Tibial nerve (tissue), 4 donors: Measurements from ENCODE around the gene OR7C1. TPM values are rescaled to one million over a fixed set of nuclear protein-coding genes. Genes with fewer than 3 reads are reported as not detected.

Experiments
- DNase-seq, 2 donors: peaks; one replicate each; pipeline ENCODE4 v3.0.0-alpha.2; 2019; ENCODE audit warnings: low spot score in 2 of 2
- H3K27ac ChIP-seq, 4 donors: fragments of 200-600 bp; sonication (generic) in 3 of 4; one replicate each; pipeline ENCODE4 v1.5.1; 2017 to 2019; ENCODE audit warnings: mild to moderate bottlenecking in 1 of 4
- H3K27me3 ChIP-seq, 2 donors: fragments of 200-600 bp; sonication (generic) in 1 of 2; one replicate each; pipeline versions ENCODE4 v1.5.1 to v1.6.0; 2017 to 2019
- H3K36me3 ChIP-seq, 3 donors: fragments of 200-600 bp; sonication (generic); one replicate each; pipeline ENCODE4 v1.5.1; 2018 to 2019
- H3K4me1 ChIP-seq, 4 donors: fragments of 200-600 bp; sonication (generic) in 3 of 4; one replicate each; pipeline ENCODE4 v1.5.1; 2017 to 2019
- H3K4me3 ChIP-seq, 4 donors: fragments of 200-600 bp; sonication (generic) in 3 of 4; one replicate each; pipeline ENCODE4 v1.5.1; 2017 to 2019; ENCODE audit warnings: mild to moderate bottlenecking in 1 of 4, moderate library complexity in 1 of 4
- H3K9me3 ChIP-seq, 4 donors: fragments of 200-600 bp; sonication (generic) in 3 of 4; one replicate each; pipeline ENCODE4 v1.5.1; 2017 to 2019
- EP300 ChIP-seq, 2 donors: sonication (generic); formaldehyde crosslinking; IDR thresholded peaks; one replicate each; pipeline ENCODE4 v1.6.1; 2017; ENCODE audit warnings: antibody characterized with exemption in 2 of 2, mild to moderate bottlenecking in 1 of 2
- POLR2A ChIP-seq, 2 donors: fragments of 450-650 bp; IDR thresholded peaks; one replicate each; pipeline ENCODE4 v1.6.1; 2017; ENCODE audit warnings: antibody characterized with exemption in 2 of 2, mild to moderate bottlenecking in 2 of 2, moderate library complexity in 2 of 2
- WGBS, 2 donors: methylation state at CpG; one replicate each; pipeline ENCODE4 v1.1.5; 2018; 5-methylcytosine and 5-hydroxymethylcytosine counted together
- total RNA-seq, 4 donors: library from RNA; depleted of rRNA; stranded (reverse); fragments of >200 nt; gene quantifications; one replicate each; pipeline ENCODE4 v1.1.0, GENCODE V29; 2016
- TF ChIP-seq, protein P1 (sequence below), 5 experiments: fragments of 200-600 bp in 3 of 5; fragments of 450-650 bp in 2 of 5; sonication (generic) in 3 of 5; IDR thresholded peaks; one replicate each; pipeline ENCODE4 v1.5.1; 2016 to 2019; ENCODE audit warnings: antibody characterized with exemption in 5 of 5, mild to moderate bottlenecking in 3 of 5, moderate library complexity in 2 of 5

OR7C1 gene
- total RNA-seq, 4 donors from 2014 or later, result 0.21 to 2.4 (median 0.30) TPM; not detected in 1

- no peak overlapping the region for H3K27ac ChIP-seq
- 35 to 44% methylated on average over 2 of the region's 2 CpGs for WGBS, 2 donors
- H3K4me1 ChIP-seq, result no peaks in the 10 kb centered on the region
- no peaks in the 10 kb centered on the region for H3K36me3 ChIP-seq
- TF ChIP-seq, protein P1, sequence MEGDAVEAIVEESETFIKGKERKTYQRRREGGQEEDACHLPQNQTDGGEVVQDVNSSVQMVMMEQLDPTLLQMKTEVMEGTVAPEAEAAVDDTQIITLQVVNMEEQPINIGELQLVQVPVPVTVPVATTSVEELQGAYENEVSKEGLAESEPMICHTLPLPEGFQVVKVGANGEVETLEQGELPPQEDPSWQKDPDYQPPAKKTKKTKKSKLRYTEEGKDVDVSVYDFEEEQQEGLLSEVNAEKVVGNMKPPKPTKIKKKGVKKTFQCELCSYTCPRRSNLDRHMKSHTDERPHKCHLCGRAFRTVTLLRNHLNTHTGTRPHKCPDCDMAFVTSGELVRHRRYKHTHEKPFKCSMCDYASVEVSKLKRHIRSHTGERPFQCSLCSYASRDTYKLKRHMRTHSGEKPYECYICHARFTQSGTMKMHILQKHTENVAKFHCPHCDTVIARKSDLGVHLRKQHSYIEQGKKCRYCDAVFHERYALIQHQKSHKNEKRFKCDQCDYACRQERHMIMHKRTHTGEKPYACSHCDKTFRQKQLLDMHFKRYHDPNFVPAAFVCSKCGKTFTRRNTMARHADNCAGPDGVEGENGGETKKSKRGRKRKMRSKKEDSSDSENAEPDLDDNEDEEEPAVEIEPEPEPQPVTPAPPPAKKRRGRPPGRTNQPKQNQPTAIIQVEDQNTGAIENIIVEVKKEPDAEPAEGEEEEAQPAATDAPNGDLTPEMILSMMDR (IDR thresholded peaks at IDR 0.05), result no peak
- no peak for TF ChIP-seq POLR2A (IDR thresholded peaks at IDR 0.05)
- no peak overlapping the region for H3K4me3 ChIP-seq
- no peaks in the 10 kb centered on the region for H3K27me3 ChIP-seq
- H3K9me3 ChIP-seq, result no peaks in the 10 kb centered on the region
- DNase-seq, result no peak
Measured at GRCh38 chr19:14843169-14843568, 8.2 kb upstream of the OR7C1 start.

GRCh38 chr19:14840206-14840605 lies 5.2 kb upstream of the OR7C1 start:
- TF ChIP-seq EP300 (IDR thresholded peaks at IDR 0.05), result no peak
- TF ChIP-seq POLR2A (IDR thresholded peaks at IDR 0.05), result no peak
- TF ChIP-seq, protein P1 (IDR thresholded peaks at IDR 0.05), result no peak

DNA sequence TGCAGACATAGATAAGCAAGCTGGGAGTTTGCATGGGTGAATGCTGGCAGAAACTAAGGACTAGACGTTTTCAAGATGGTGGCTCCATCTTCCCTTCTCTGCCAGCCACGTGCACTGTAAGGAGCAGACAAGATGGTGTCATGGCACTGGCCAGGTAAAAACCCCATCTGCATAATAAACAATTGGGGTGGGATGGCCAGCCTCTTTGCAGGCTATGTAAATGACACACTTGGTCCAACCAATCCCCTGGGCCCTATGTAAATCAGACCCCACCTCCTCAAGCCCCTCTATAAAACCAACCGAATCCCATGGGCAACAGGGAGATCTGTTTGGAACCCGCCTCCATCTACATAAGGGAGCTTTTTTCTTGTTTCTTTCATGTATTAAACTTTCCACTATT lies 2.4 kb upstream of the OR7C1 start:
- Histone ChIP-seq H3K4me1 (no peaks in the 10 kb centered on the region), H3K27me3 (no peaks in the 10 kb centered on the region), H3K27ac (no peak overlapping the region), H3K36me3 (no peaks in the 10 kb centered on the region), H3K4me3 (no peak overlapping the region), H3K9me3 (no peaks in the 10 kb centered on the region)
- TF ChIP-seq POLR2A (IDR thresholded peaks at IDR 0.05) (no peak), EP300 (IDR thresholded peaks at IDR 0.05) (no peak)
- TF ChIP-seq, protein P1 (IDR thresholded peaks at IDR 0.05), result no peak
- 52 to 65% methylated on average over 4 of the region's 4 CpGs for WGBS, 2 donors
- no peak for DNase-seq

More at GRCh38 chr19:14840206-14840605, 5.2 kb upstream of the OR7C1 start:
- Histone ChIP-seq H3K27ac (no peak overlapping the region), H3K4me1 (no peaks in the 10 kb centered on the region), H3K4me3 (no peak overlapping the region), H3K36me3 (no peaks in the 10 kb centered on the region), H3K27me3 (no peaks in the 10 kb centered on the region), H3K9me3 (no peaks in the 10 kb centered on the region)
- DNase-seq, result no peak
- 10 to 31% methylated on average over 1 of the region's 1 CpG for WGBS, 2 donors

DNA sequence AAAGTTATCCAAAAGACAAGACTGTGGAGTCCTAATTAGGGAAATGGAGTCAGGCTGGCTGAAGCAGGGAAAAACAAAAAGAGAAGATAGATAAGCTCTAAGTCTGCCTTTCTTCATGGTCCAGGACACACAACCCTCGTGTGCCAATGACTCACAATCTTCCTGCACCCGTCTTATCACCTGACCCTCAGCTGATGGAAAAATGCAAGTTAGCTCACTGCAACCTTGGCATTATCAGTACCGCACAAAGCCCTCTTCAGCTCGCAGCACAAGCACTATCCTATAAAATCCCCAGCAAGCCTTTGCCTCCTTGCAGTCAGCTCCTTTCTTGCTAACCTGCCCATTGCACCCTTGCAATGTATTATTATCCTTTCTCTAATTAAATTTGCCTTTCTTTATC lies 4.3 kb downstream of the OR7C1 start:
- H3K27me3 ChIP-seq, result no peaks in the 10 kb centered on the region

GRCh38 chr19:14826006-14826405 lies 9.0 kb downstream of the OR7C1 start:
- Histone ChIP-seq H3K4me1 (no peaks in the 10 kb centered on the region), H3K36me3 (no peaks in the 10 kb centered on the region), H3K9me3 (peaks cover 0 to 9% (median 0%) of the 10 kb centered on the region in 4 donors), H3K4me3 (no peak overlapping the region), H3K27me3 (no peaks in the 10 kb centered on the region), H3K27ac (no peak overlapping the region)
- no peak for DNase-seq
- 89 to 94% methylated on average over 2 of the region's 2 CpGs for WGBS, 2 donors
- no peak for TF ChIP-seq EP300 (IDR thresholded peaks at IDR 0.05)
- TF ChIP-seq POLR2A (IDR thresholded peaks at IDR 0.05), result no peak
- TF ChIP-seq, protein P1 (IDR thresholded peaks at IDR 0.05), result no peak

More for the DNA sequence above, 4.3 kb downstream of the OR7C1 start:
- Histone ChIP-seq H3K9me3 (no peaks in the 10 kb centered on the region), H3K36me3 (no peaks in the 10 kb centered on the region), H3K27ac (no peak overlapping the region), H3K4me3 (no peak overlapping the region), H3K4me1 (no peaks in the 10 kb centered on the region)
- whole genome bisulfite sequencing, 2 donors, result 79 to 87% methylated on average over 4 of the region's 4 CpGs
- no peak for DNase-seq
- TF ChIP-seq, protein P1 (IDR thresholded peaks at IDR 0.05), result no peak
- TF ChIP-seq POLR2A (IDR thresholded peaks at IDR 0.05) (no peak), EP300 (IDR thresholded peaks at IDR 0.05) (no peak)
